Peyer's patch (tissue), 4 donors: ENCODE measurements around the gene CCAR1.

Source experiments
- POLR2A ChIP-seq, 2 donors: fragments of 450-650 bp; IDR thresholded peaks; one replicate each; pipeline ENCODE4 v1.5.1; 2017; ENCODE audit warnings: antibody characterized with exemption in 2 of 2, mild to moderate bottlenecking in 2 of 2, moderate library complexity in 2 of 2
- TF ChIP-seq, protein P1 (sequence below), 6 experiments: fragments of 450-650 bp in 4 of 6; fragments of 200-600 bp in 2 of 6; sonication (generic) in 1 of 6; IDR thresholded peaks; one replicate each; pipeline ENCODE4 v1.5.1; 2017 to 2019; ENCODE audit warnings: antibody characterized with exemption in 6 of 6, mild to moderate bottlenecking in 3 of 6, moderate library complexity in 1 of 6

DNA sequence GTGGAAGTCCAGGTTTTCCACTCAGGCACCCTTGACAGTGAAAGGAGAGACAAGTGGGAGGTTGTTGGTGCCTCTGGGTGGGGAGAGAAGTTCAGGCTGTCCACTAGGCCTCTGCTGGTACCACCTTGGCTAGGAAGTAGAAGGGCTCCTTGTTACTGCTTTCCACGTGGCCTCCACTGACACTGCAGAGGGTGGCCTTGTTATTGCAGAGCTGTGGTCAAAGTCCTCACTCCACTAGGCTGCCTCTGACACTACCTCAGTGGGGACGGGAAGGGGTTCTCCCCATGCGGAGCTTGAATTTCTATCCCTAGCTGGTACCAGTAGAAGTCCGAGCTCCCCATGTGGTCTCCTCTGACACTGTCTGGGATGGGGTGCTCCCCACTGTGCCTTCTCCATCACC is 91.4 kb downstream of the CCAR1 start:
- TF ChIP-seq, protein P1, sequence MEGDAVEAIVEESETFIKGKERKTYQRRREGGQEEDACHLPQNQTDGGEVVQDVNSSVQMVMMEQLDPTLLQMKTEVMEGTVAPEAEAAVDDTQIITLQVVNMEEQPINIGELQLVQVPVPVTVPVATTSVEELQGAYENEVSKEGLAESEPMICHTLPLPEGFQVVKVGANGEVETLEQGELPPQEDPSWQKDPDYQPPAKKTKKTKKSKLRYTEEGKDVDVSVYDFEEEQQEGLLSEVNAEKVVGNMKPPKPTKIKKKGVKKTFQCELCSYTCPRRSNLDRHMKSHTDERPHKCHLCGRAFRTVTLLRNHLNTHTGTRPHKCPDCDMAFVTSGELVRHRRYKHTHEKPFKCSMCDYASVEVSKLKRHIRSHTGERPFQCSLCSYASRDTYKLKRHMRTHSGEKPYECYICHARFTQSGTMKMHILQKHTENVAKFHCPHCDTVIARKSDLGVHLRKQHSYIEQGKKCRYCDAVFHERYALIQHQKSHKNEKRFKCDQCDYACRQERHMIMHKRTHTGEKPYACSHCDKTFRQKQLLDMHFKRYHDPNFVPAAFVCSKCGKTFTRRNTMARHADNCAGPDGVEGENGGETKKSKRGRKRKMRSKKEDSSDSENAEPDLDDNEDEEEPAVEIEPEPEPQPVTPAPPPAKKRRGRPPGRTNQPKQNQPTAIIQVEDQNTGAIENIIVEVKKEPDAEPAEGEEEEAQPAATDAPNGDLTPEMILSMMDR (IDR thresholded peaks at IDR 0.05), result no peak
- no peak for TF ChIP-seq POLR2A (IDR thresholded peaks at IDR 0.05)
